Stimulated activated CD4-positive, alpha-beta T cell treated with anti-CD3 and anti-CD28 coated beads, Interleukin-15, amount 100 ng/mL, for 1 hour (primary cell): ENCODE results near the gene C9orf152.
"Not testable (repeated sequence)": the region's sequence is repeated elsewhere in the genome, so short reads cannot be mapped to it uniquely, and the experiment has no call there.

Experiments used
- DNase-seq, 2 donors: peaks; one replicate each; pipeline ENCODE4 v3.0.0-alpha.2; 2020; ENCODE audit warnings: low read depth in 1 of 2, low spot score in 1 of 2

C9orf152 gene

GRCh38 chr9:110214586-110215355, 6.8 kb upstream of the C9orf152 start:
- DNase-seq, result no peak

- DNase-seq, result no peak
Observed at GRCh38 chr9:110214090-110214489, 6.1 kb upstream of the C9orf152 start.

DNA sequence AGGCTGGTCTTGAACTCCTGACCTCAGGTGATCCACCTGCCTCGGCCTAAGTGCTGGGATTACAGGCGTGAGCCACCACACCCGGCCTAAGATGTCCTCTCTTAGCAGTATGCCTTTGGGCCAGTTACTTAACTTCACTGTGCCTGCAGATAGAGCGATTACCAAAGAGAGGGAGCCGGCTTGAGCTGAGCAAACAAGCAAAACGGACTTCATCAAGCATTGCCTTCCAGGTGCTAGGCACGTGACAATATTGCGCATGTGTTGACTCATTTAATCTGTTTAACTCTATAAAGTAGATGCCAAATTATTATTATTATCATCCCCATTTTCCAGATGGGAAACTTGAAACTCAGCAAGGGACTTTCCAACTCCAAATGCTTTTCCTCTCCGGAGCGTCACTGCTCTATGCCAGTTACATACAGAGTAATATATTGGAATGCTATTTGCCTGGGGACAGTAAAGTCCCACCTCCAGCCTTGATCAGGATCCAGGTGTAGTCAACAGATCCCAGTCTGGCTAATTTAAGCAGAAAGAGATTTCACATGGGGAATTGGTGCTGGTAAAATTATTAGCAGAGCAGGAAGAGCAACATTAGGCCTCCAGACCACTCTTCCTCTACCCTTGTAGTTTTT, 5.6 kb upstream of the C9orf152 start:
- no peak for DNase-seq

- no peak for DNase-seq
Observed at GRCh38 chr9:110207071-110207641, 803 bp downstream of the C9orf152 start.

DNA sequence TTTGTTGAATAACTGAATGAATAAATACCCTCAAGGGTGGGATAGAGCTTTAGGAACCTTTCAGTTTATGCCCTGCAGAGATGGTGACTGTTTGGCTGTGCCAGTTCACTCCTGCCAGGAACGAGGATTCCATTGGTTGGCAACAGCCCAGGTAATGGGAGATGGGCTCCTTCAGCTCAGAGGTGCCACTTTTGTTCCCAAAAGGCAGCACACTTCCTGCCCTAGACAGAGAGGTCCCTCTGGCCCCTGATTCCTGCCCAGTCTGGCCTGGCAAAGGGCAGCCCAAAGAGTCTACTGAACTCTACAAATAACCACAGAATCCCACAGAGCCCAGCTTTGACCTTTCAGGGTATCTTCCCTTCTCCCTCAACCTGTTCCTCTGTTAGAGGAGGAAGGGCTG, 1.6 kb downstream of the C9orf152 start:
- DNase-seq, result no peak

GRCh38 chr9:110205612-110206011, 2.3 kb downstream of the C9orf152 start:
- not testable (repeated sequence) for DNase-seq

GRCh38 chr9:110202232-110202631, 5.7 kb downstream of the C9orf152 start:
- no peak for DNase-seq

- no peak for DNase-seq
Observed at GRCh38 chr9:110199643-110200042, 8.3 kb downstream of the C9orf152 start.

- no peak for DNase-seq
Observed at GRCh38 chr9:110198357-110198756, 9.6 kb downstream of the C9orf152 start.

GRCh38 chr9:110197330-110198187, 10.4 kb downstream of the C9orf152 start:
- no peak for DNase-seq

GRCh38 chr9:110196084-110196499, 11.9 kb downstream of the C9orf152 start:
- DNase-seq, result not testable (repeated sequence)

DNA sequence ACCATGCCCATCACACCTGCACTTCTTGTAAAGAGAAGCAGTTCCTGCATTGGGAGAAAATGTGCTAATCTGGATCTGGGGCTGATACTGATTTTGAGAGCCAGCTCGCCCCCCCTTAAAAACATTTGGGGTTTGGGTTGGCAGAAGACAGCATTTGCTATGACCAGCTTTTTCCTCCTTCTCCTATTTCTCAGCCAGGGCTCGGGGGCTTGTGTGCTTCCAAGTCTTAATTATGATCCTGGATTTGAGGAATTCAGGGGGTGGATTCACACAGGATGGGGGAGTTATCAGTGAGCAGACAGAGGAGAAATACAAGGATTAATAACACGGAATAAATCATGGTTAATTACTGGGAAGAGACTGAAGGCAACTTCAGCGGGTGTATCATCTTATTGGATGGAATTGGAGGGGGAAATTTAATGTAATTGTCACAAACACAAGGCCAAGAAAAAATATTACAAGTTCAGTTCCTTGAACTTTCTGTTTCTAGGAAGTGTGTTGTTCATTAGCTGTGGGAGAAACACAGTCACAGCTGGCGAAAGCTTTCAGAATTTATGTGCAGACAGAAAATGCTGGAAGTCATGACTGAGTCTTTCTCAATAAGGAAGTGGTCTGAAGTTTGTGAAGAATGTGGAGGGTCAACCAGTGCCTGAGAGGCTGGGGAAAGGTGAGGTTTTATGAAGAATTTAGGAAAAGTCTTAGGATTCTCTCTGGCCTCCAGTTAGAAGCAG, 15.3 kb downstream of the C9orf152 start:
- DNase-seq, result no peak

DNA sequence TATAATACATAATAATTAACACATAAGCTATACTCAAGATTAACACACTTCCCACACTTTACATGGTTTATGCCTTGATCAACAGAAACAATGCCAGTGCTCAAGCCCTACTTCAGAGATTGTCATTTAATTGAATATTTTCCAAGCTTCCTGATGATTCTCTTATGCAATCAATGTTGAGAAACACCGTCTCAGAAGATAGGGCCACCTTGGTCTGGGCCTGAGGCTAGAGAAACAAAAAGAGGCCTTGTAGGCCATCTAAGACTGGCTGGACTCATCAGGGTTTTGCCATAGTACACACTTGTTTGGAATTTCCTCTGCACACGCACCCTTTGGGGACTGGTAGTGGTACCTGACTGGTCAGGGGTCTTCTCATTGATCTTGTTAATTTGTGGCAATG, 16.3 kb downstream of the C9orf152 start:
- DNase-seq, result no peak

GRCh38 chr9:110189559-110190320, 18.2 kb downstream of the C9orf152 start:
- no peak for DNase-seq

- no peak for DNase-seq
Observed at GRCh38 chr9:110188991-110189390, 19.0 kb downstream of the C9orf152 start.

DNA sequence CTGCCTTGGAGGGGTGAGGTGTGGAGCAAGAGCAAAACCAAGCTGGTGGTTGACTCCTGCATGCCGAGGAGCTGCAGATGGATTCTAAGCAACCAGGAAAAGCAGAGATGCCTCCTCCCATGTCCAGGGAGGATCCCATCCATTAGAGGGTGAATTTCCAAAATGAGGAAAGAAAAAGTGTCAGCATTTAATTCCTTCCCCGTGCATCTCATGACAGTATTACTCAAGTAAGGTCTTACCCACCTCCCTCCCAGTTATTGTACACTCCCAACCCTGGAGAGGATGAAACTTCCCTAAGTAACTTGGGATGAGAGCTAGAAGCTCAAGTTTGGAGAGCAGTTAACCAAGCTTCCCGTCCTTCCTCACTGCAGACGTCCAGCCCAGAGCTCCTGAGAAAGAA, 19.9 kb downstream of the C9orf152 start:
- DNase-seq, result no peak

- no peak for DNase-seq
Observed at GRCh38 chr9:110187126-110187525, 20.8 kb downstream of the C9orf152 start.

DNA sequence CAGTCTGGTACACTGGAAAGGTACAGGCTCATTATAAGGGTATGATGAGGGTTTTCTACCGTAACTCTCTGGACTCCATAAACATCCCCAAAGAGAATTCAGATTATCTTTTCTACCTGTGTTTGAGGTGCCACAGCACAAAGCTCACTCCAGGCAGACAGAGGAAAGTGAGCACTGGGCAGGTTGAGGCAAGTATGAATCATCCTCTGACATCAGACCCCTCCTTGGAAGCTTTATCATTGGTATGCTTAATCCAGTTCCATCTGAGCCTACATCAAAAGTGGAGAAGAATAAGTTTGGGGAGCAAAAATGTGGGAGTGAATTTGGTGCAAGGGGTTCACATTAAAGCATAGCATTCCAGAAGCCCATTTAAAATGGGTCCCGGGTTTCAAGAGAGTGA, 21.7 kb downstream of the C9orf152 start:
- no peak for DNase-seq

GRCh38 chr9:110185806-110186205, 22.2 kb downstream of the C9orf152 start:
- no peak for DNase-seq
